ENCODE results near the gene GNAT1.

The GNAT1 gene

GRCh38 chr3:50232303-50232702 lies 40.9 kb downstream of the GNAT1 start:
- no peak for ATAC-seq
- TF ChIP-seq ARNTL (CRISPR knock-in tag; IDR thresholded peaks at IDR 0.05; ENCODE audit: borderline replicate concordance, low read depth) (no peak), ZNF8 (CRISPR knock-in tag; IDR thresholded peaks at IDR 0.05) (no peak), OSR1 (CRISPR knock-in tag; IDR thresholded peaks at IDR 0.05) (no peak), ZFP30 (CRISPR knock-in tag; IDR thresholded peaks at IDR 0.05) (no peak), CSDC2 (CRISPR knock-in tag; IDR thresholded peaks at IDR 0.05) (no peak), PPARA (CRISPR knock-in tag; IDR thresholded peaks at IDR 0.05; ENCODE audit: borderline replicate concordance) (no peak), GLIS3 (CRISPR knock-in tag; IDR thresholded peaks at IDR 0.05) (no peak)

GRCh38 chr3:50233176-50233575 lies 41.8 kb downstream of the GNAT1 start:
- no peak for ATAC-seq
- TF ChIP-seq ZFP3 (CRISPR knock-in tag; IDR thresholded peaks at IDR 0.05), result no peak
- TF ChIP-seq TCF4 (CRISPR knock-in tag; IDR thresholded peaks at IDR 0.05; ENCODE audit: borderline replicate concordance), result no peak
- TF ChIP-seq RARB (CRISPR knock-in tag; IDR thresholded peaks at IDR 0.05), result no peak
- TF ChIP-seq CSDC2 (CRISPR knock-in tag; IDR thresholded peaks at IDR 0.05), result no peak

- TF ChIP-seq POU6F1 (CRISPR knock-in tag; IDR thresholded peaks at IDR 0.05; ENCODE audit: borderline replicate concordance, low read depth) (no peak), ZNF70 (CRISPR knock-in tag; IDR thresholded peaks at IDR 0.05) (0 out of 2 replicates have a peak, but pooled peaks have one; percentile 20)
- ATAC-seq, result peak; percentile 92
Measured at GRCh38 chr3:50235716-50236483, 44.5 kb downstream of the GNAT1 start, which contains the start of gene GNAI2. GNAI2 (plus strand) TSS chr3:50236204; CDS start chr3:50236336, 132 bp downstream.

GRCh38 chr3:50236484-50237132 lies 45.2 kb downstream of the GNAT1 start:
- TF ChIP-seq ESRRG (CRISPR knock-in tag; IDR thresholded peaks at IDR 0.05) (no peak), BACH2 (CRISPR knock-in tag; IDR thresholded peaks at IDR 0.05; ENCODE audit: borderline replicate concordance) (no peak), SNAI2 (CRISPR knock-in tag; IDR thresholded peaks at IDR 0.05) (no peak), ZFP30 (CRISPR knock-in tag; IDR thresholded peaks at IDR 0.05) (no peak), PATZ1 (CRISPR knock-in tag; IDR thresholded peaks at IDR 0.05; ENCODE audit: borderline replicate concordance) (no peak), RARB (CRISPR knock-in tag; IDR thresholded peaks at IDR 0.05) (no peak), ZC3H10 (CRISPR knock-in tag; IDR thresholded peaks at IDR 0.05) (no peak), TOX (CRISPR knock-in tag; IDR thresholded peaks at IDR 0.05; ENCODE audit: borderline replicate concordance) (no peak), CSRNP3 (CRISPR knock-in tag; IDR thresholded peaks at IDR 0.05) (no peak), TSHZ2 (CRISPR knock-in tag; IDR thresholded peaks at IDR 0.05) (no peak), OSR1 (CRISPR knock-in tag; IDR thresholded peaks at IDR 0.05) (no peak), ZFP3 (CRISPR knock-in tag; IDR thresholded peaks at IDR 0.05) (no peak), ZNF8 (CRISPR knock-in tag; IDR thresholded peaks at IDR 0.05) (no peak), PPARA (CRISPR knock-in tag; IDR thresholded peaks at IDR 0.05; ENCODE audit: borderline replicate concordance) (no peak), ZNF565 (CRISPR knock-in tag; conservative IDR thresholded peaks at IDR 0.05; ENCODE audit: low read depth) (no peak), TCF4 (CRISPR knock-in tag; IDR thresholded peaks at IDR 0.05; ENCODE audit: borderline replicate concordance) (no peak), CREB5 (CRISPR knock-in tag; IDR thresholded peaks at IDR 0.05; ENCODE audit: low read depth) (no peak), ARNTL (CRISPR knock-in tag; IDR thresholded peaks at IDR 0.05; ENCODE audit: borderline replicate concordance, low read depth) (no peak)
- ATAC-seq, result no peak

Measured in SK-N-SH treated with all-trans-retinoic acid at 6 μM for 48 hours (cell line).